Activated T-helper 17 cell treated with anti-CD3 and anti-CD28 coated beads, Interleukin-2, amount 50 U/mL, for 72 hours (primary cell): ENCODE results near the gene TMEM14B. TPM values are rescaled to one million over a fixed set of nuclear protein-coding genes. Genes with fewer than 3 reads are reported as not detected.
A peak's percentile ranks its signal among the peaks of the same experiment; 100 is the strongest.
"Not testable (repeated sequence)": the region's sequence is repeated elsewhere in the genome, so short reads cannot be mapped to it uniquely, and the experiment has no call there.

Source experiments
- ATAC-seq: fragments of 150-1000 bp; cut with Tn5 transposase; replicated peaks from 2 replicates; pipeline ENCODE4 v1.10.0; 2021; ENCODE audit warnings: mild to moderate bottlenecking, moderate library complexity
- H3K27ac Mint-ChIP-seq: one replicate; pipeline ENCODE4 v1.8.0; 2022; ENCODE audit warnings: mixed read lengths
- H3K27me3 Mint-ChIP-seq: one replicate; pipeline ENCODE4 v1.8.0; 2022; ENCODE audit warnings: mixed read lengths
- H3K36me3 Mint-ChIP-seq: one replicate; pipeline ENCODE4 v1.8.0; 2022; ENCODE audit warnings: low read depth, mild to moderate bottlenecking, mixed read lengths
- H3K4me1 Mint-ChIP-seq: one replicate; pipeline ENCODE4 v1.8.0; 2022; ENCODE audit warnings: mixed read lengths
- H3K4me3 Mint-ChIP-seq: one replicate; pipeline ENCODE4 v1.8.0; 2022; ENCODE audit warnings: mild to moderate bottlenecking, mixed read lengths
- H3K9me3 Mint-ChIP-seq: one replicate; pipeline ENCODE4 v1.8.0; 2022; ENCODE audit warnings: mixed read lengths
- total RNA-seq, 2 donors: library from RNA; stranded (reverse); gene quantifications; one replicate each; pipeline ENCODE4 v1.2.3, GENCODE V29; 2022

TMEM14B gene
- total RNA-seq, 2 donors from 2014 or later, result 90.4 to 109 TPM

- Mint-ChIP-seq H3K36me3 (peaks cover 37% of the 10 kb centered on the region), H3K4me3 (no peak overlapping the region), H3K9me3 (no peaks in the 10 kb centered on the region), H3K4me1 (peaks cover under 1% of the 10 kb centered on the region), H3K27ac (no peak overlapping the region), H3K27me3 (no peaks in the 10 kb centered on the region)
- ATAC-seq, result no peak
Observed at GRCh38 chr6:10733151-10733715, 14.4 kb upstream of the TMEM14B start.

DNA sequence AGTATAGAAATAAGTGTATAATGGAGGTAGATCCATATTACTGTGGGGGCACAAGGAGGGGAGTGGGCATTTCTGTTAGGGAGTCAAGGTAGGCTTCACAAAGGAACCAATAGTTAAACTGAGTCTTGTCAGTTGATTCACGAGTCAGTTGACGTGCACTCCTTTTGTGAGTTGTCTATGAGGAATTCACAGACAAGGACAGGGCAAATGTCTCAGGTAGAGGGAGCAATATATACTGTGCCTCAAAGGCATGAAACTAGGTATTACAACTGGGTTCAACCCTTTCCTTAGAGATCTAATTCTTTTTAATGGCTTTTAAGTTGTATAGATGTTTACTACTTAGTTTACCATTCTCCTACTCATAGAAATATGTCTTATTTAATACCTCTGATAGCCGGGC lies 13.7 kb upstream of the TMEM14B start:
- Mint-ChIP-seq H3K36me3 (peaks cover 31% of the 10 kb centered on the region), H3K4me3 (no peak overlapping the region), H3K27me3 (no peaks in the 10 kb centered on the region), H3K4me1 (no peaks in the 10 kb centered on the region), H3K9me3 (no peaks in the 10 kb centered on the region), H3K27ac (no peak overlapping the region)
- no peak for ATAC-seq

- no peak for ATAC-seq
- H3K4me1 Mint-ChIP-seq, result no peaks in the 10 kb centered on the region
- H3K27me3 Mint-ChIP-seq, result no peaks in the 10 kb centered on the region
- peaks cover 11% of the 10 kb centered on the region for H3K36me3 Mint-ChIP-seq
- no peak overlapping the region for H3K4me3 Mint-ChIP-seq
- H3K9me3 Mint-ChIP-seq, result no peaks in the 10 kb centered on the region
- H3K27ac Mint-ChIP-seq, result no peak overlapping the region
Observed at GRCh38 chr6:10736731-10737130, 10.9 kb upstream of the TMEM14B start.

DNA sequence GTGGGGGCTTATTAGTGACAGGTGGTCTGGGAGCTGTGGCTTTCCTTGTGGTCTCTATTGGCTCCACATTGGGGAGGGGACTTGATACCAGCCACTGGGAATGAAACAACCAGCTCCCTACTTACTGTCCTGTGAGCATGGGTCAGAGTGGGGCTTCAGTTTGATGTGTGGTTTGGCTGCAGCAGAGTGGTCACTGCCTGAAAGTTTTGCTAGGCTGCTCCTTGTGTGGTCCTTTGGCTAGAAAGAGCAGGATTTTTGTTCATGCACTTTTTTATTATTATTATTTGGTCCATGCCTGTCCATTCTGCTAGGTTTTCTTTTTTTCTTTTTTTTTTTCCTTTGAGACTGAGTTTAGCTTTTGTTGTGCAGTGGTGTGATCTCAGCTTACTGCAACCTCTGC lies 7.5 kb upstream of the TMEM14B start:
- Mint-ChIP-seq H3K27ac (no peak overlapping the region), H3K36me3 (no peaks in the 10 kb centered on the region), H3K27me3 (no peaks in the 10 kb centered on the region), H3K9me3 (no peaks in the 10 kb centered on the region), H3K4me3 (no peak overlapping the region), H3K4me1 (peaks cover 4% of the 10 kb centered on the region)
- ATAC-seq, result no peak

DNA sequence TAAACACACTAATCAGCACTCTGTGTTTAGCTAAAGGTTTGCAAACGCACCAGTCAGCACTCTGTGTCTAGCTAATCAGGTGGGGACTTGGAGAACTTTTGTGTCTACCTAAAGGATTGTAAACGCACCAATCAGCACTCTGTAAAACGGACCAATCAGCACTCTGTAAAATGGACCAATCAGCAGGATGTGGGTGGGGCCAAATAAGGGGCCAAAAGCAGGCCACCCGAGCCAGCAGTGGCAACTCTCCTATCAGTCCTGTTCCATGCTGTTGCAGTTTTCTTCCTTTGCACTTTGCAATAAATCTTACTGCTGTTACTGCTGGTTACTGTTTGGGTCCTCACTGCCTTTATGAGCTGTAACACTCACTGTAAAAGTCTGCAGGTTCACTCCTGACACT lies 6.0 kb upstream of the TMEM14B start:
- H3K4me1 Mint-ChIP-seq, result peaks cover 18% of the 10 kb centered on the region
- H3K36me3 Mint-ChIP-seq, ATAC-seq, H3K27ac Mint-ChIP-seq, H3K27me3 Mint-ChIP-seq, H3K4me3 Mint-ChIP-seq, H3K9me3 Mint-ChIP-seq: not testable (repeated sequence)

GRCh38 chr6:10742251-10742650 lies 5.4 kb upstream of the TMEM14B start:
- ATAC-seq, result no peak
- H3K36me3 Mint-ChIP-seq, result peaks cover 4% of the 10 kb centered on the region
- no peak overlapping the region for H3K4me3 Mint-ChIP-seq
- H3K27me3 Mint-ChIP-seq, result no peaks in the 10 kb centered on the region
- peaks cover 20% of the 10 kb centered on the region for H3K4me1 Mint-ChIP-seq
- H3K27ac Mint-ChIP-seq, result no peak overlapping the region
- H3K9me3 Mint-ChIP-seq, result no peaks in the 10 kb centered on the region

GRCh38 chr6:10743515-10743914 lies 4.1 kb upstream of the TMEM14B start:
- H3K4me3 Mint-ChIP-seq, result no peak overlapping the region
- no peaks in the 10 kb centered on the region for H3K9me3 Mint-ChIP-seq
- no peak for ATAC-seq
- H3K27me3 Mint-ChIP-seq, result no peaks in the 10 kb centered on the region
- peaks cover 20% of the 10 kb centered on the region for H3K4me1 Mint-ChIP-seq
- H3K36me3 Mint-ChIP-seq, result peaks cover 15% of the 10 kb centered on the region
- H3K27ac Mint-ChIP-seq, result no peak overlapping the region

DNA sequence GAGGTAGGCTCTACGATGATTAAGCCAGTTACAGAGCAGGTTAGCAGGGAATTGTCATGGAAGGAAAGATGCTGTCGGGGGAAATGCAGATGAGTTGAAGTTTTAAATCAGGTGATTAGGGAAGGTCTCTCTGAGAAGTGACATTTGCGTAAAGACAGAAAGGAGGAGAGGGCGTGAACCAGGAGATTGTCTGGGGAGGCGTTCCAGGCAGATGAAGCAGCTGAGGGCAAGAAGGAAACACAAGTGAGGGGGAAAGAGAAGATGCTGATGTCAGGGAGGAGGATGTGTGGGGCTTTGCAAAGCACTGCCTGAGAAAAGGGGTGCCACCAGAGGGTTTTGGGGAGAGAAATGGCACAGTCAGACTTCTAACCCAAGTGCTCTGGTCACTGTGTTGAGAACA lies 2.5 kb upstream of the TMEM14B start:
- H3K27ac Mint-ChIP-seq, result no peak overlapping the region
- no peak overlapping the region for H3K4me3 Mint-ChIP-seq

GRCh38 chr6:10746915-10747250 lies 722 bp upstream of the TMEM14B start:
- peak overlapping the region; percentile 92 for H3K4me3 Mint-ChIP-seq
- H3K36me3 Mint-ChIP-seq, result peaks cover 49% of the 10 kb centered on the region
- peak overlapping the region; percentile 90 for H3K27ac Mint-ChIP-seq
- peaks cover 26% of the 10 kb centered on the region for H3K4me1 Mint-ChIP-seq
- H3K27me3 Mint-ChIP-seq, result no peaks in the 10 kb centered on the region
- ATAC-seq, result no peak
- no peaks in the 10 kb centered on the region for H3K9me3 Mint-ChIP-seq

More for the DNA sequence above, 2.5 kb upstream of the TMEM14B start:
- Mint-ChIP-seq H3K36me3 (peaks cover 31% of the 10 kb centered on the region), H3K4me1 (peaks cover 26% of the 10 kb centered on the region), H3K27me3 (no peaks in the 10 kb centered on the region), H3K9me3 (no peaks in the 10 kb centered on the region)
- no peak for ATAC-seq

GRCh38 chr6:10749734-10750133 lies 2.1 kb downstream of the TMEM14B start:
- H3K9me3 Mint-ChIP-seq, result no peaks in the 10 kb centered on the region
- no peak for ATAC-seq
- H3K27me3 Mint-ChIP-seq, result no peaks in the 10 kb centered on the region
- peaks cover 77% of the 10 kb centered on the region for H3K36me3 Mint-ChIP-seq
- peaks cover 32% of the 10 kb centered on the region for H3K4me1 Mint-ChIP-seq
- H3K27ac Mint-ChIP-seq, result peak overlapping the region; percentile 39
- peak overlapping the region; percentile 92 for H3K4me3 Mint-ChIP-seq

GRCh38 chr6:10750568-10750967 lies 3.0 kb downstream of the TMEM14B start:
- Mint-ChIP-seq H3K36me3 (peaks cover 86% of the 10 kb centered on the region), H3K27ac (peak overlapping the region; percentile 39), H3K4me1 (peaks cover 26% of the 10 kb centered on the region)
- H3K4me3 Mint-ChIP-seq, H3K27me3 Mint-ChIP-seq, H3K9me3 Mint-ChIP-seq, ATAC-seq: not testable (repeated sequence)

DNA sequence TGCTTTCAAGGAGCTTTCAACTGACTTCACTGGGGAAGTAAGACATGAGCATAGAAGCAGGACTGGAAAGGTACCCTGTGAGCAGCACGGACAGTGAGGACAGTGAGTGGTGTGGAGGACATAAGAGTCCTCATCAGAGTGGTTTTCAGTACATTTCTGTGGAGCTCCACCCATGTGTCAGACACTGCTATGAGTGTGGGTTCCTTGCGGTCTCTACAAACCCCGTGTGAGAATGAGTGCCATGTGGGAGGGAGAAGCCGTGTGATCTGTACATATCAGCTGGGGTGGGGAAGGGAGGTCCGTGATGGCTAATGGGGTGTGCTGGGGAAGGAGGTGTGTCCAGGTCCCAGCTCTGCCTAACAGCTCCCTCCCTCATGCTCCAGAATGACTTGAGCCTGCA lies 4.2 kb downstream of the TMEM14B start:
- H3K27ac Mint-ChIP-seq, ATAC-seq, H3K27me3 Mint-ChIP-seq, H3K9me3 Mint-ChIP-seq, H3K4me3 Mint-ChIP-seq: not testable (repeated sequence)
- peaks cover 95% of the 10 kb centered on the region for H3K36me3 Mint-ChIP-seq
- H3K4me1 Mint-ChIP-seq, result peaks cover 18% of the 10 kb centered on the region

GRCh38 chr6:10756085-10756484 lies 8.5 kb downstream of the TMEM14B start:
- H3K9me3 Mint-ChIP-seq, result no peaks in the 10 kb centered on the region
- no peak overlapping the region for H3K4me3 Mint-ChIP-seq
- no peak overlapping the region for H3K27ac Mint-ChIP-seq
- no peaks in the 10 kb centered on the region for H3K27me3 Mint-ChIP-seq
- H3K4me1 Mint-ChIP-seq, result peaks cover 15% of the 10 kb centered on the region
- ATAC-seq, result no peak
- peaks cover 100% of the 10 kb centered on the region for H3K36me3 Mint-ChIP-seq

GRCh38 chr6:10759312-10759839 lies 11.8 kb downstream of the TMEM14B start:
- Mint-ChIP-seq H3K9me3 (no peaks in the 10 kb centered on the region), H3K4me1 (peaks cover 8% of the 10 kb centered on the region), H3K4me3 (no peak overlapping the region), H3K27ac (no peak overlapping the region), H3K36me3 (peaks cover 91% of the 10 kb centered on the region), H3K27me3 (no peaks in the 10 kb centered on the region)
- peak; percentile 46 for ATAC-seq

- H3K9me3 Mint-ChIP-seq, result no peaks in the 10 kb centered on the region
- no peak overlapping the region for H3K4me3 Mint-ChIP-seq
- no peaks in the 10 kb centered on the region for H3K27me3 Mint-ChIP-seq
- ATAC-seq, result peak; percentile 77
- H3K36me3 Mint-ChIP-seq, result peaks cover 87% of the 10 kb centered on the region
- peaks cover 8% of the 10 kb centered on the region for H3K4me1 Mint-ChIP-seq
- no peak overlapping the region for H3K27ac Mint-ChIP-seq
Observed at GRCh38 chr6:10759884-10760329, 12.3 kb downstream of the TMEM14B start.

DNA sequence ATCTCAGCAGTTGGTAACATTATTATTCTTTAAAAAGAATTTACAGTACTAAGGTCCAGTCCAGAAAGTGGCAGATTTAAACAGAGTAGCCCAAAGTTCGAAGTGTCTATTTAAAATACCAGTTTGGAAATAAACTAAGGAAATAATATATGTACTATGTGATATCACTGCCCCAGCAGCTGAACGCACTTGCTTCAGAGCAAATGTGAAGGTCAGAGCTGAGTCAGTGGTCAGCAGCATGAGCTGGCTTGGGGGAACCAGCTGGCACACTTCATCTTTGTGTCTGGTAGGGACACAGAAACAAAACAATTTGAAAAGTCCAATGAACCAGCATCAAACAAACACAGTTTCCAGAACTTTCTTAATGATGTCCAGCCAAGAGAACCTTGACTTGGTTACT lies 15.4 kb downstream of the TMEM14B start:
- Mint-ChIP-seq H3K9me3 (no peaks in the 10 kb centered on the region), H3K27me3 (no peaks in the 10 kb centered on the region), H3K27ac (no peak overlapping the region), H3K4me3 (no peak overlapping the region), H3K36me3 (peaks cover 64% of the 10 kb centered on the region), H3K4me1 (peaks cover 7% of the 10 kb centered on the region)
- no peak for ATAC-seq
